SKM-1 treated with dmso at 0.1 percent for 144 hours (cell line): Measurements from ENCODE around the gene WDR72.
"Not testable (repeated sequence)": the region's sequence is repeated elsewhere in the genome, so short reads cannot be mapped to it uniquely, and the experiment has no call there.

ENCODE experiments used
- DNase-seq: peaks from one replicate; lab custom pipeline; 2025; ENCODE audit not compliant: unreplicated experiment; lab: John Stamatoyannopoulos, UW

The WDR72 gene

DNA sequence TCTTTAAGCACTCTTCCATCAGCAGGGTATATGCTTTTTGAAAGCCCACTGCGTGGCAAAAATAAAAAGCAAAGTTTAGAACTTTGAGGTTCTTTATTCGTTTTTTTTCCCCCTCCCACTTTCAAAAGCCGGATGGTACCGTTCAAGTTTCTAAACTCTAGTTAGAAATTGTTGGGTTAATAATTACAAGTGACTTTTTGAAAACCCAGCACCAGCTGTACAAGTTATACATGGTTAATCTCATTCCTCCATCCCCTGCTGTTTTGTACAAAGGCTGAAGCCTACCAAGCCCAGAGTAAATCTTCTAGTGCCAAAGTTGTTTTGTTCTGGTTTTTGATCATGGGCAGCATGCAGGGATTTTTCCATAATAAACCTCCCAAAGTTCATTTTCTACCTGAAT lies 48.6 kb downstream of the WDR72 start:
- DNase-seq = no peak

DNA sequence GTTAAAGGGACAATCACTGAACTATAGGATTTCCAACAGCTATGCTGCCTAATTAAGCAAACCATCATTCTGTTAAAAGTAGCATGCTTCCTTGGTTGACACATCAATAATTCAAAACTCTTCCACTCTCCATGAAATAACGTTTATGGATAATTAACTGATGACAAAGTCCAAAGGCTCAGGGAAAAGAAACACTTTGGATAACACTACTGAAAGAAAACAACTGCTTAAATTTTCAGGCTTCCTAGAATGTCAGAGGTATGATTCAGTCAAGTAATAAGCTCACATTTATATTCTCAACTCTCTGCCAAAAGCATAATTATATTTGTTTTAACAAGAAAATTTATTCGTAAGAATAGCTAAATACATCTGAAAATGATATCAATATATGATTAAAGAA lies 49.6 kb downstream of the WDR72 start:
- DNase-seq = no peak

DNA sequence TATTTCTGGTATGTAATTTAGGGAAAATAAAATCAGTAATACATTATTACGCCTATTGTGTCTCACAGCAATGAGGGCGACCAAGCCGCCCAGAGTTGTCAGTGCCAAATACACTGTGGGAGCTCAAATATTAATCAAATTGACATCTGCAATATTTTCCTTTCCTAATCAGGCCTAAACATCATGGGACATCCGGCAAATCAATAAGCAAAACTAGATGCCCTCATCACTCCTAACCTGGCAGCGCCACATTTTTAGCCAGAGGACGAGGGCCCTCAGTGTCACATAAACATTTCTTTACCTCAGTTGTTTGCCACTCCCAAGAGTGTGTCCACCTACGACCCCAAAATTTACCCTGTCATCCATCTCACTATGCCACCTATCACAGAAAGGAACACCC lies 64.1 kb downstream of the WDR72 start:
- DNase-seq = no peak

DNA sequence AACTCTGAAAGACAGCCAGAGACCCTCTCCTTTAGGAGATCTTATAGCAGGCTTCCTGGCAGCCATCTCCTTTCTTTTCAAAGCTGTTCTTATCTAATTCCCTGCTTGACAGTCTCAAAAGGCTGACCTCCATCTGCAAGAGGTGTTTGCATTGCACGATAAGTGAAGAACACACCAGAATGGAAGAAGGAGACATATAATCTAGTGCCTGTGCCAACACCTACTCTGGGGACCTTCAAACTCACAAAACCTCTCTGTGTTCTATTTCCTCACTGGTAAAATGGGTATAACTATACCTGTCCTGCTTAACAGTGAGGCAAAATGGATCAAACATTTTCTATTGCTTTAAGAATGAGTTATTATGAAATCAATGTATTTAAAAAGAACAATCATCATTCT lies 65.0 kb downstream of the WDR72 start:
- DNase-seq = no peak

DNA sequence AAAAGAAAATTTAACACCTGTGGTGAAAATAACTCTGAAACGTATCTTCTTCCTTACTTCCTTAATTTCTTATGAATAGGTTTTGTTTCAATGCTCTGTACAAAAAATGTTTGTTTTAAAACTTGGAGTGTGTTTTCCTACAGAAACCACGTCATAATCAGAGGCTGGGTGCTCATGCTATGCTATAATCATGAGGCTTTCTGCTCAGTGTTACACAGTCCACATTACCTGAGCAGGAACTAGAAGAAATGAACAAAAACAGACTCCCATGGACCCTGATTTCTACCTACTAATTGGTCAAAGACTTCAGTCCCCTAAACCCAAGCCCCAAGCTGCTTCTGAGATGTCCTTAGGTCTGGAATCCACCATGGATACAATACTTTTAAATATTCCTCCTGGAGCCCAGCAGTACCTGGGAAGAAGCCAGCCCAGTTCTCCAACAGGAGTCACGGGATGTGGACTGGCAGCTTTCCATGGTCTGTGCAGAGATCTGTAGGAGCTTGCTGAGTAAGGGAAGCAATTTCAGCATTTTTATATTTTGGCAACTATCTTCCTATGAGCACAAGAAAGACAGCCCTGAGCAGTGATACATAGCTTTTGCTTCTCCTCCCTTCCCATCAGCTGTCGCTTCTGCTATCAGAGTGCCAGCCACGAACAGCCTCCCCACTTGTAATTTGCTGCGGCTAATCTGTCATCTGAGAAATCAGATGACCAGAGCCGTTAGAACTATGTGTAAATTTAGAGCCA lies 65.6 kb downstream of the WDR72 start:
- DNase-seq = no peak

DNA sequence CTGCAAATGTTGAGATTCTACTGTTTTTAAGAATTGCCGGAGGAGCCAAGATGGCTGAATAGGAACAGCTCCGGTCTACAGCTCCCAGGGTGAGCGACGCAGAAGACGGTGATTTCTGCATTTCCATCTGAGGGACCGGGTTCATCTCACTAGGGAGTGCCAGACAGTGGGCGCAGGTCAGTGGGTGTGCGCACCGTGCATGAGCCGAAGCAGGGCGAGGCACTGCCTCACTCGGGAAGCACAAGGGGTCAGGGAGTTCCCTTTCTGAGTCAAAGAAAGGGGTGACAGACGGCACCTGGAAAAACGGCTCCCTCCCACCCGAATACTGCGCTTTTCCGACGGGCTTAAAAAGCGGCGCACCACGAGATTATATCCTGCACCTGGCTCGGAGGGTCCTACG lies 75.3 kb downstream of the WDR72 start:
- DNase-seq = not testable (repeated sequence)

DNA sequence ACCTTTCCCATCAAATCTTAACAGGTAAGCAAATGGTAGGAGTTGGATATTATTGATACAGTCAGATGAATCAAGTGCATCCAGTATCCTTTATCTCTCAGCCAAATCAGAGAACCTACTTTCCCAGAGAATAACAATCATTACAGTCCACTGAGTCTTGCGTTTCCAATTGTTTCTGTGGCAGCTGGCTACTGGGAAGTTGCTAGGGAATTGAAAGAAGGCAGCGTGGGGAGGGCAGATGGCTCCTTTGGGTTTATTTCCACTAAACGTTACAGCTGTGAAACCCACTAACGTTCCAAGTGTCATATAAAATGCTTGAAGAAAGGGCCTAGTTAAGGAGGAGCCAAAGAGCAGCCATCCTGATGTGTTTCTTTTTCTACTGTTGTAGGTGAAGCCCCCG lies 78.4 kb downstream of the WDR72 start:
- no peak for DNase-seq

DNA sequence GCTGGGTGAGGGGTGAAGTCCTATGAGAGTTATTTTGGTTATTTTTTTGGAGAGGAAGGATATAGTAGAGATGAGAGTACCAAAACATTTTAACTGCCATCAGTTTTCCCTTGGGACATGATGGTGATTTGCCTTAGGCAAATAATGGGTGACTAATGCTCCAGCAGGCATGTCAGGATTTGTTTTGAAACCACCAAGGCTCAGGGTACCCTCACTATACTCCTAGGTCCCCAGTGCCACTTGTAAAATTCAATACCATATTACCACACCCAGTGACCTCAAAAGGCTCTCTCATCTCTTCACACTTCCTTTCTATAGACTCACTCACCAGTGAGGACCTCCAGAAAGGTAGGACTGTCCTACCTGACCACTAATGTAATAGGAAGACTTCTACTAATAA lies 83.6 kb downstream of the WDR72 start:
- DNase-seq = no peak

DNA sequence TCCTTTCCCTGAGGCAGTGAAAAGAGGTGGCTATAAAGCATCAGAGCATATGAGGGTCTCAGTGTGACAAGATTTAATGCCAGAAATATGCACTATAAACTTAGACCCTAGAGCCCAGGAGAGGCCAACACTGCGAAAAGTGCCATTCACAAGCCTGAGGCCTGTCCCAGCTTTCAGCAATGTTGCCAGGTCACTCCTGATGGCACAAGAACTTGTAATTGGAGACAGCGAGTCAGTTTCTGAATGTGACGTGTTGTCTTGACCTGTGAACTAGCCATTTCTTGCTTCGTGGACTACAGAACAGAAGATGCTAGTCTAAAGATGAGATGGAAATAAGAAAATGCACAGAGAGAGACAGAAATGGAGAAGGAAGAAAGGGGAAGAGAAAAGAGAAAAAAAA lies 87.9 kb downstream of the WDR72 start:
- DNase-seq = no peak

DNA sequence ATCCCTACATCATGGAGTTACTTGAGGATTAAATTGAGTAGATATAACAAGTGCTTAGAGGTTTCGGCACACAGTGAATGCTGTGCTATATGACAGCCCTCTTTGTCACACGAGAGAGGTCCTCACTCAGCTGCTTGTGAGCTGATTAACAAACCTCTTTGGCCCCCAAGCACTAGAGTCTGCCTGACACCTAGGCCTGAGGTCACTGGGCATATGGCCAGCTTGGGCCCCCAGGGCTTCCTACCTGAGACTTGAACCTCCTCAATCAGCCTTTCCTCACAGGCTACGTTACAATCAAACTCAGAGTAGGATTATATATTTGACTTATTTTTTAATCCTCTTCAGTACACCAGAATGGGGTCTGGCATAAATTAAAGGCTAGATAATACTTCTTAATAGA lies 88.8 kb downstream of the WDR72 start:
- no peak for DNase-seq

DNA sequence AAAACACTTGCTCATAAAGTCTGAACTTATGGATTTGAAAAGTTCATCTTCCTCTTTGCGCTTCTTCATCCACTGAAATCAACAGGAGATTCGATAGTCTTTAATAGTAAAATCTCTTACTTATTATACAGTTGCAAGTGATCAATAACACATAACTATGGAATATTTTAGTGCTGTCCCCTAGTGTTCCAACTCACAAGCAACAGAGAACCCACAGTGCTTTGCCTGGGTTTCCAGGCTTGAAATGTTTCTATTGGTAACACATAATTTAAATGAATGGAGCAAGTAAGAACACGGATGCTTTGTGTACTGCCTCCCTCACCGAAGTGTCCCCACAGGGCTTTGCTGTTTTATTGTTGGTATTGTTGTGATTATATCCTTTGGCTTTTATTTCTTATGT lies 93.5 kb downstream of the WDR72 start:
- DNase-seq = no peak

DNA sequence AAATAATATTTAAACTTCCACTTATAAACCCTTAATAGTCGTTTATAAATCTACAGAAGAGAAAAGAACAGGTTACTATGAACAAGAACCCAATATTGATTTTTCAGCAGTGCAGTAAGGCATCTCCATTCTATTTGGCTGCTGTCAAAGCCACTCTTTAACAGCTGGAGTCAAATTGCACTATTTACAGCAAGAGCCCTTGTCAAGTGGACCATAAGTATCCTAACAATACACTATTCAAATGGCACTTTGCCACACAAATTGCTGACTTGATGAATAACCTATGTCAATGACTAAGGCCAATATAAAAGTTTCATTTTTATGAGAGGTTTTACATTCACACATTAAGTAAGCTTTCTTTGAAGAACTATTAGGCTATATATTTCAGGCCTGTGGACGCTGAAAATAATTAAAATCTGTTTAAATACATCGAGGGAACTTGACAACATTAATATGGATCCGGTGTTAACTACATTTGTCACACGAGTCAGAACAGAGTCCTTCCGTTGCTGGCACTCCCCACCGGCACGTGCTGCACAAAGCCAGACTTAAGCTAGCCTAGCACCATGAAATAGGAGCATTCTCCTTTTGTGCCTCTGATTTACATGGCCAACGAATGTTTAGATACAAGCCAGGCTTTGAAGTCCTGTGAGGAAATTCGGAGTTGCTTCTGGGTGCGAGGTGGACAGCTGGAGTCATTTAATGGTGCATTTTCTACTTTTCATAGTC lies 100.5 kb downstream of the WDR72 start:
- no peak for DNase-seq

DNA sequence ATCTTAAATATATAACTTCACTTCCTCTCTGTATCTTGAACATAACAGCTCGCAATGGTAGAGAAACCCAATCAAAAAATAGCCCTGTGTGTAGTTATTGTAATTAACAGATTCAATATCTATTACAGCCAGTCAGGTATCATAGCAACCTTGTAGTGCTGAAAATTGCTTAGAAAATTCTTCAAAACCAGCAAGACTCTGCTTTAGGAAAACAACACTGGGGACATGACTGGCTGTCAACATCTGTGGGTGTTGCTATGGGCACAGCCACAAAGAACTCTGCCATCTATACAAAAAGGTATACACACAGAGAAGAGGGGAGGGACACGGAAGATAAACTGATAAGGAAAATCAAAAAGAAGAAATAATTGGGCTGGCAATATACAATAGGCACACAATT lies 101.2 kb downstream of the WDR72 start:
- DNase-seq = no peak

DNA sequence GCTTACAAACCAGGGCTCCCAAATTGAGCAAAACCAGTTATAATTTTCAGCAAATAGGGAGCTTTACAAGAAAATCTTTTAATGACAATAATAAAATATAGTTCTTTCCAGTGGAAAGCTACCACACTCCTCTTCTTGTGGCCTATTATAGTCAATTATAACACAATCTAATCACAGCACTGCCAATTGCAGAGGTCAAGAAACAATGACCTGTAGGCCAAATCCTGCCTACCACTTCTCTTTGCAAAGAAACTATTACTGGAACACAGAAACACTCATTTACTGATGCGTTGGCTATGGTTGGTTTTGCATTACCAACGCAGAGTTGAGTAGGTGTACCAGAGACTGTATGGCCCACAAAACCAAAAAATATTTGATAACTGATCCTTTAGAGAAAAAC lies 110.5 kb downstream of the WDR72 start:
- DNase-seq = no peak

DNA sequence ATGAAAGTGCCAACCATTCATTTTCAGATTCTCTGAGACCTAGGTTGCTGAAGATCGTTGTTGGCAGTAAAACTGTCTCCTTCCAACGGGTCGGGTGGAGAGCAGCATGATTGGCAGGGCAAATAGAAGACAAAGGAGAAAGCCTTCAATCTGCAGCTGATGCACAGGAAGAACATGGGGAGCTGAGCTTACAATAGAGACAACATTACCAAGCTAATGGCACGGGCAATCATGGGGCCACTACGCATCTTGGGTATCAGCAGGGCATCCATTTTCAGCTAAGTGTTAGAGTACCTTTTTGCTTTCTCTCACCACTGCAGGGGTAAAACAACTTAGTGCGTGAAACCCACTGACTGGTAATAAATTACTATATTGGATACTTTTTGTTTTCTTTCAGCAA lies 114.8 kb downstream of the WDR72 start:
- no peak for DNase-seq

DNA sequence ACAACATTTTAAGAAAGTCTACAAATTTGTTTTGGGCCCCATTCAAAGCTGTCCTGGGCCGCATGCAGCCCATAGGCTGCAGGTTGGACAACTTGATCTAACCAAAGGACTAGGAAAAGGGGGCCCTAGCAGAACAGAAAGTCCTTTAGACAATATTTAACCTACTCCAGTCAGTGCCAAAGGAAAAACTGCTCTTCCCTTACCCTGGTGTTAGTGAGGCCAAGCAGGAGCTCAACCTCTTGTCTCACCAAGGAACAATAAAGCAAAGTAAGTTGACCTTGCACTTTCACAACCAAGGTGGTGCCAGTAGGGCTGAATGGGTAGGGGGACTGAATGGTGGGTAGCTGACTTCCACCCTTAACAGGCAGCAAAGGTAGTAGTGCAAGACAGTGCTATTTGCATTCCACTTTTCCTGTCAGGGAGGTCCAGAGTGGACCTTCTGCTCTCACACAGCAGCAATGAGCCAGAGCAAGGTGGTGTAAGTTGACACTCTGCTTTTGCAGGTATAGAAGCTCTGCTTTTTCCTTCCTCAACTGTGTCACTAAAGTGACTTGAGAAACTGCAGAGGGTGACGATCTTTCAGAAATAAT lies 124.9 kb downstream of the WDR72 start:
- DNase-seq = no peak

DNA sequence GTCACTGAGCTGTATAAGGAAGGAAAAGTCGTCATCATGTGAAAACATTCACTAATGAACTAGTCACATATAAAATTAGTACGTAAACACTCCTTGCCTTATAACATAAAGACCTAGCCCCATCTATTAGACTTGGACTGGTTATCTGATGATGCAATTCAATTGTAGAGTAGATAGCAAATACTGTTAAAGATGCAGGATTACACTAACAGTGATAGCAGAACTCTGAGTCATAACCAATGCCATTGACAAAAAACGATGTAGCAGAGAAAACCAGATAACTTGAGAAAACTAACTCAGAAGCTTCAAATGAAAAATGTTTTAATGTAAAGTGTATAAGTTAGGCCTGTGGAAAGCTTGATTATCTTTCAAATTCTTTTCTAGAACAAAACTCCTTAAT lies 132.2 kb downstream of the WDR72 start:
- DNase-seq = no peak

DNA sequence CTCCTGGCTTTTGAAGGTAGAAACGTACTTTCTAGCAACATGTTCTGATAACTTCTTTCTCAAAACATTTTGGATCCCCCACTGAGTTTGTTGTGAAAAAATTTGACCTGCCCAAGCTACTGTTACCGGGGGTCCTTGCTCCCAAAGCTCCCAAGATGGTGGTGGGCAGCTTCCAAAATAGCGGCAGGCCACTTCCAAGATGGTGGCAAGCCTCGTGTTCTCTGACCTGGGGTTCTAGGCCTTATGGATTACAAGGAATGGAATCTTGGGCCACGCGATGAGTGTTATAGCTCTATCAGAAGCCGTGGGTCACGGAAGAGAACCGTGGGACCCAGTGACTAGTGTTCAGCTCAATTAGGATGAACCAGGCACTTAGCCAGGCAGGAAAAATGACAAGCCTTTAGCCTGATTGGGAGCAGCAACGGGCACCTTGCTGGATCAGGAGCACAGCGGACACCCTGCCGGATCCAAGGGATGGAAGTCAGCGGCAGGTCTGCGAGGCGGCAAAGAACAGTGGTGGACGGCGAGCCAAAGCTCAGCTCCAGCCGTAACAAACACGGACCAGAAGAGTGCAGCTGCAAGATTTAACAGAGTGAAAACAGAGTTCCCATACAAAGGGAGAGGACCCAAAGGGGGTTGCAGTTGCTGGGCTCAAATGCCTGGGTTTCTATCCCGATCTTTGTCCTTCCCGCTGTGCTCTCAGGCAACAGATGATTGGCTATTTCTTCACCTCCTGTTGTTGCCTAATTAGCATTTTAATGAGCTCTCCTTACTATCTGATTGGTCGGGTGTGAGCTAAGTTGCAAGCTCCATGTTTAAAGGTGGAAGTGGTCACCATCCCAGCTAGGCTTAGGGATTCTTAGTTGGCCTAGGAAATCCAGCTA lies 133.3 kb downstream of the WDR72 start:
- no peak for DNase-seq

DNA sequence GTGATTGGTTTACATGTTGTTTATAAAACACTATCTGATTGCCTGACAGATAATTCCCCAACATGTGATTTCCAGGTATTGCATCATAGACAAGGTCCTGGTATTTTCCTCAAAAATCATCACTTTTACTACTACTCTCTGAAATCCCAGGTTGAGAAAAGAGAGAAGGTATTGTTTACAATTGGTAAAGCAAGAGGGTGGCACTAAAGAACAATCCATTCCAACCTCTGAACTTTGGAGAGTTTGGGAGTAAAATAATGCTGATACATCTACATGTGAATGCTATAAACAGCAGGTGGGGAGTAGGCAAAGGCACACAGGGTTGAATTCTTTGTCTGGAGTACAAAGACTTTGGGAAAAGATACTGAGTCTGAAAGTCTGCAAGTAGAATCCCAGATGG lies 134.2 kb downstream of the WDR72 start:
- DNase-seq = no peak

DNA sequence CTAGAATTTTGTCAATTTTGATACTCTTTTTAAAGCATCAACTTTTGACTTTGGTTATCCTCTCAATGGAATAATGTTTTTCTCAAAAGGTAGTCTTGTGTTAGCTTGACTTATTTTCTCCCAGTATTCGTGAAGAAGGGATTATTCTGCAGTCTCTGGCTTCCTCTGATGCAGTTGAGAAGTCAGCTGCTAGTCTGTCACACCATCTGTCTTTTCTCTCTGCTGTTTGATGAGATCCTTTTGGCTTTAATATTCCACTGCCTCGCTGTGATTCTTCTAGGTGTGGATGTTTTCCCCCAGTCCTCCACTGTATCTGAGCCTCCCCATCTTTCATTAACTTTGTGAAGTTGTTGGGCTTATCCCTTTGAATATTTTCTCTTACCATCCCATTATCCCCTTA lies 141.0 kb downstream of the WDR72 start:
- DNase-seq = no peak

DNA sequence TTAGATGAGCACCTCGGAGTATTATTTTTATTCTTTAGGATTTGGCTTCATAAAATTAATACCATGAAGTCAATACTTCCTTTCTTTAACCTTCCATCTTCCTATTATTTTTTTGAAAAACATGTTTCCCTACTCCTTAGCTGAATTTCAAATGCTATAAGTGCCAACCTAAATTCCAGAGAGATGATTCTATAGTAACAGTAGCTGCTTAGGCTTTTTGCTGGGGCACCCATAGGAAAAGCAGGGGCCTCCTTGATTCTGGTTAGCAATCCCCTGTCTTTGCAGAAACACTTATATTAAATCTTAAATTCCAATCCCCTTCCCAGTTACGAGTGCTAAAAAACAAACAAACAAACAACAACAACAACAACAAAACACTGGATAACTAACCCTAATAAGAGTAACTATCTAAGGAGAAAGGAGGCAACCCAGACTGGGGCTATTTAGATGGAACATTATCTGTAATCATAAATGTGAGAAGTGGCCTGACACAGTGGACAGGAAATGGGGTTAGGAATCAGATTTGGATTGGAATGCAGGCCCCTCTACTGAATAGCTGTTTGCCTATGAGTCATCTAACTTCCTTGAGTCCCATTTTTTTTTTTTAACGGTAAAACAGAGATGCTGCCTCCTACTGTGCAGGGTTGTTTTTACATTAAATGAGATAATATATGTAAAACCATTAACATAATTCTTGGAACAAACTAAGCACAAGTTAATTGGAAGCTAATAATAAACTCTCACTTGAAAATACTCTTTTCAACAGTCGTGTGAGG lies 148.1 kb downstream of the WDR72 start:
- DNase-seq = no peak
